Progenitor cell of endocrine pancreas (in vitro differentiated cells): ENCODE measurements around the gene VIT. TPM values are rescaled to one million over a fixed set of nuclear protein-coding genes. Genes with fewer than 3 reads are reported as not detected.

Experiments used
- DNase-seq: peaks from one replicate; pipeline ENCODE4 v3.0.0; 2021; ENCODE audit warnings: low spot score; ENCODE audit not compliant: unreplicated experiment
- H3K27ac Mint-ChIP-seq: 2 replicates; pipeline ENCODE4 v1.8.0; 2021; ENCODE audit warnings: mild to moderate bottlenecking, moderate library complexity, mixed read lengths
- H3K27me3 Mint-ChIP-seq: 2 replicates; pipeline ENCODE4 v1.8.0; 2021; ENCODE audit warnings: mixed read lengths
- H3K36me3 Mint-ChIP-seq: 2 replicates; pipeline ENCODE4 v1.8.0; 2022; ENCODE audit warnings: mixed read lengths; ENCODE audit not compliant: insufficient read depth
- H3K4me1 Mint-ChIP-seq: 2 replicates; pipeline ENCODE4 v1.8.0; 2021; ENCODE audit warnings: low read depth, mixed read lengths
- H3K4me3 Mint-ChIP-seq: 2 replicates; pipeline ENCODE4 v1.8.0; 2021; ENCODE audit warnings: low read depth, mild to moderate bottlenecking, moderate library complexity, mixed read lengths
- H3K9me3 Mint-ChIP-seq: 2 replicates; pipeline ENCODE4 v1.8.0; 2021; ENCODE audit warnings: low read depth, mixed read lengths
- total RNA-seq: library from RNA; stranded (reverse); gene quantifications from 2 replicates; pipeline ENCODE4 v1.2.1, GENCODE V29; 2021
- TF ChIP-seq, protein P1 (sequence below): fragments of 200-600 bp; sonication (generic); IDR thresholded peaks from one replicate; pipeline ENCODE4 v1.5.0; 2021; ENCODE audit warnings: antibody characterized with exemption, mild to moderate bottlenecking; ENCODE audit not compliant: unreplicated experiment

Gene VIT
- total RNA-seq, 1 donor from 2014 or later = not detected

DNA sequence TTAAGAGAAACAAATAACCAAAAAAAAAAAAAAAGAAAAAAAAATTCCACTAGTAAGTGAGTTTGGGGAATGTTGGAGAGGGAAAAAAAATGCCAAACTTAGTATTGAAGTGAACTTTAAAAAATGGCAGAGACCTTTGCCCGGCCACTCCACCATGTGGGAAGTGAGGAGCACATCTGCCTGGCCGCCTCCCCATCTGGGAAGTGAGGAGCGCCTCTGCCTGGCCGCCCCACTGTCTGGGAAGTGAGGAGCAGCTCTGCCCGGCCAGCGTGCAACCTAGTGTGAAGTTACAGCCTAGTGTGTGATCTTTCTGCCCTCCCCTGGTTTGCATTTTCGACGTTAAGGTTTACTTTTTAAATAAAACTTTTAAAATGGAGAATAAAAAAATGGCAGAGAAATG lies 33.9 kb upstream of the VIT start:
- H3K27ac Mint-ChIP-seq = no peak overlapping the region
- no peak for DNase-seq
- peaks cover 2% of the 10 kb centered on the region for H3K4me1 Mint-ChIP-seq
- TF ChIP-seq, protein P1, sequence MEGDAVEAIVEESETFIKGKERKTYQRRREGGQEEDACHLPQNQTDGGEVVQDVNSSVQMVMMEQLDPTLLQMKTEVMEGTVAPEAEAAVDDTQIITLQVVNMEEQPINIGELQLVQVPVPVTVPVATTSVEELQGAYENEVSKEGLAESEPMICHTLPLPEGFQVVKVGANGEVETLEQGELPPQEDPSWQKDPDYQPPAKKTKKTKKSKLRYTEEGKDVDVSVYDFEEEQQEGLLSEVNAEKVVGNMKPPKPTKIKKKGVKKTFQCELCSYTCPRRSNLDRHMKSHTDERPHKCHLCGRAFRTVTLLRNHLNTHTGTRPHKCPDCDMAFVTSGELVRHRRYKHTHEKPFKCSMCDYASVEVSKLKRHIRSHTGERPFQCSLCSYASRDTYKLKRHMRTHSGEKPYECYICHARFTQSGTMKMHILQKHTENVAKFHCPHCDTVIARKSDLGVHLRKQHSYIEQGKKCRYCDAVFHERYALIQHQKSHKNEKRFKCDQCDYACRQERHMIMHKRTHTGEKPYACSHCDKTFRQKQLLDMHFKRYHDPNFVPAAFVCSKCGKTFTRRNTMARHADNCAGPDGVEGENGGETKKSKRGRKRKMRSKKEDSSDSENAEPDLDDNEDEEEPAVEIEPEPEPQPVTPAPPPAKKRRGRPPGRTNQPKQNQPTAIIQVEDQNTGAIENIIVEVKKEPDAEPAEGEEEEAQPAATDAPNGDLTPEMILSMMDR = no peak
- H3K9me3 Mint-ChIP-seq = peaks cover 3% of the 10 kb centered on the region
- peaks cover 2% of the 10 kb centered on the region for H3K27me3 Mint-ChIP-seq
- no peak overlapping the region for H3K4me3 Mint-ChIP-seq
- no peaks in the 10 kb centered on the region for H3K36me3 Mint-ChIP-seq

DNA sequence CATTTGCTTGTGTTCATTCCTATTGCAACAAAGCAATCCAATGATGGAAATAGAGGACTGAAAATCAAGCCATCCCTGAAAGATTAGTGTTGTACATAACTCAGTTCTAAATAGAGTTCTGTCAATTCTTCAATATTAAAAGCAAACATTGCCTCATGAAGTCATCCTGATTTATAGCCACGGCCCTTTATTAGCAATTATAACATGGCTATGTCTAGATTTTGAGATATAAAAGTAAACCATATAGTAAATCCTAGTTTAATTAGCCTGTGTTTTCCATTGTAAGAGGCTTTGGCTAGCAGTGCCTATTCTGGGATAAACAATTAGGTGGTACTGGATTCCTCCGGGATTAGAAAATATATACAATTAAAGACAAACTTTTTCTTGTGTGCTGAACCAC lies 33.2 kb upstream of the VIT start:
- Mint-ChIP-seq H3K27me3 (peaks cover 6% of the 10 kb centered on the region), H3K27ac (no peak overlapping the region), H3K4me1 (no peaks in the 10 kb centered on the region), H3K4me3 (no peak overlapping the region), H3K9me3 (peaks cover 3% of the 10 kb centered on the region), H3K36me3 (no peaks in the 10 kb centered on the region)
- DNase-seq = no peak
- TF ChIP-seq, protein P1 = no peak

DNA sequence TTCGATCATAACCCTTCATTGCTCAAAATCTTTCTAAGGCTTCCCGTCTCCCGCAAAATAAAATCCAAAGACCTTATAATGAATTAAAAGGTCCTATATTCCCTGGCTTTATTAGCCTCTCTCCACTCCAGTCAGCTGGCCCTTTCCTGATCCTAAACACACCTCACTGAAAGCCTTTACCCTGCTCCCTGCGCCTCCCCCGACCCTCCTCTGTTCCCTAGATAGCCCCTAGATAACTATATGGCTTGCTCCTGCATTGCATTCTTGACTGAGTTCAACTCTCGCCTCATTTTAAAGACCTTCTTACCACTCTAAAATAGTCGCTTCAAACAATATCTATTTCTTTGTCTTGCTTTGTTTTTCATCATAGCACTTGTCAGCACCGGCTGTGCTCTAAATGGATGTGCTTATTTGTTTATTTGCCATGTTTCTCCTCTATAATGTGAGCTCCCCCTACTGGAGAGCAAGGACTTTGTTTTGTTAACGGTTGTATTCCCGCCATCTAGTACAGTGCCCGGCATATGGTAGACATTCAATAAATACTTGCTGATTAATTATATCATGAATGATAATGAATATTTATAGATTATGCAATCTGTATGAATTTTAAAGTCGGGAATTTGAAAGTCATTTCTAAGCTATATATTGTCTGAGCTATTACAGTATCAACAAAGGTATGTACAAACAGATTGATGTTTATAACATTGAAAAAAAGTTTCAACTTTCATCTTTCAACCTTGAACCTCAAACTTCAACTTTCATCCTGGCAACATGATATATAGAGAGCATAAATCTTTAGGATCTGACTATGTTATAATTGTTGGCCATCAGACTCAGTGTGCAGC lies 32.4 kb upstream of the VIT start:
- H3K27me3 Mint-ChIP-seq = peaks cover 6% of the 10 kb centered on the region
- no peaks in the 10 kb centered on the region for H3K4me1 Mint-ChIP-seq
- H3K27ac Mint-ChIP-seq = no peak overlapping the region
- no peaks in the 10 kb centered on the region for H3K36me3 Mint-ChIP-seq
- H3K4me3 Mint-ChIP-seq = no peak overlapping the region
- TF ChIP-seq, protein P1 = peak; percentile 81
- H3K9me3 Mint-ChIP-seq = peaks cover 3% of the 10 kb centered on the region
- DNase-seq = no peak

DNA sequence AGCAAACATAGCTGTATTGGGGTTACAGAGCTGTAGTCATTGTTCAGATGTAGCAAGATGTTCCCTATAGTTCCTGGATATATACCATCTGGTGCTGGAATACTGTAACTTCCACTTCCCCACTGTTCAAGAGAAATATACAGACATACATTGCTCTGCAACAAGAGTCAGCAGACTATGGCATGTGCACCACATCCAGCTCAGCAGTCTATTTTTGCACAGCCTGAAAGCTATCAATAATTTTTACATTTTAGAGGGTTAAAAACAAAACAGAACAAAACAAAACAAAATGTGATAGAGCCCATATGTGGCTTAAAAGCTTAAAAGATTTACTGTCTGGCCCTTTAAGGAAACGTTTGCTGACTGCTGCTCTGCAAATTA lies 31.8 kb upstream of the VIT start:
- H3K9me3 Mint-ChIP-seq = peaks cover 3% of the 10 kb centered on the region
- no peak overlapping the region for H3K27ac Mint-ChIP-seq
- TF ChIP-seq, protein P1 = no peak
- no peaks in the 10 kb centered on the region for H3K4me1 Mint-ChIP-seq
- DNase-seq = no peak
- H3K36me3 Mint-ChIP-seq = no peaks in the 10 kb centered on the region
- H3K27me3 Mint-ChIP-seq = peaks cover 6% of the 10 kb centered on the region
- no peak overlapping the region for H3K4me3 Mint-ChIP-seq

DNA sequence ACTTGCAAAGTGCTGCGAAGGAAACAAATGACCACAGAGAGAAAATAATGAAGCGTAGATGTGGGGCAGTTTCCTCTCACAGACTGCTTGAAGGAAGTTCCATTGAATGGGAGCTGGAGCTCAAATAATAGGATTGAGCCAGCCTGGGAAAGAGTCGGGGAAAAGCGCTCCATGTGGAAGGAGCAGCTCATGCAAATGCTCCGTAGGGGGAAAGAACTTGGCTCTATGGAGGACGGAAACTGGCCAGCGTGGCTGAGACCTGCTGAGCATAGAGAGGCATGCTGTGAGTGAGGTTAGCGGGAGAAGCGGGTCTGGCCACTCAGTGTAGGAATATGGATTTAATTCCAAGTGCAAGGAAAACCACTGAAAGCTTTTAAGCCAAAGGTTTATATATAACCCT lies 28.6 kb upstream of the VIT start:
- Mint-ChIP-seq H3K4me1 (no peaks in the 10 kb centered on the region), H3K4me3 (no peak overlapping the region), H3K27me3 (peaks cover 6% of the 10 kb centered on the region), H3K9me3 (no peaks in the 10 kb centered on the region), H3K36me3 (no peaks in the 10 kb centered on the region), H3K27ac (no peak overlapping the region)
- no peak for DNase-seq
- TF ChIP-seq, protein P1 = no peak
